ENCODE measurements around the gene PIWIL1. TPM values are rescaled to one million over a fixed set of nuclear protein-coding genes. Genes with fewer than 3 reads are reported as not detected.

PIWIL1 gene
- total RNA-seq, 1 donor from 2014 or later = not detected

DNA sequence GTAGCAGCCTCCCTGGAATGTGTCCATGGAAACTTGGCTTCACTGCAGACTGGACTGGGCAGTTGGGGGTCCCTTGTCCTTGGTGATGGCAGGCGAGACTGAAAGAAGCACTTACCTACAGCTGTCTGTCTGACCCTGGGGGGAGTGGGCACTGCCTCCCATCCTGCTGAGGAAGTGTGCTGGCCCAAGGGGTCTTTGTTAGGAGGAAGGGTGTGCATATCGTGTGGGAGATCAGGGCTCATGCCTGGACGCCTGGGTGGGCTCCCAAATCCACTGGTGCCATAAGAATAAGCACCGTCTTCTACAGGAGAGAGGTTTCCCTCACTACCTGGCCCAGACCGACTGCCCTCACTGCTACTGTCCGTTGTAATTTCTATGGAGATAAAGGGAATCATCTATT, 81.4 kb downstream of the PIWIL1 start:
- DNase-seq (no peak), ATAC-seq (no peak)
- intact Hi-C loops (cut with micrococcal nuclease) = no loop called here

DNA sequence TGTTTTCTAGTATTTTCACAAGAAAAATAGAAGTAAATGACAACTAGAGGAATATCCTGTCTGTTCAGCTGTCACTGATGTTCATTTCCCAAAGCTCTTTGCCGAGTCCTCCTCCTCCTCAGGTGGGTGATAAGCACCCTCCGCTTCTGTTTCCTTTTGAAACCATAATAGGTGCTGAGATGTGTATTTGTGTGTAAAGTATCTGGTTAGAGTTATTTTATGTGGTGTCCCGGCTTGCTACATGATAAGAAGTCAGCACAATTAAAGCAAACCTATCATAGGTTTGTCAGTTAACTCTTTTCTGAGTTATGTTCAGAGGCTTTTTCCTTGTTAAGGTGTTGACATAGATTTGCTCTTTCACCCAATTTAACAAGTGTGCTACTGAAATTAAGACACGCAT, 82.4 kb downstream of the PIWIL1 start:
- intact Hi-C loops (cut with micrococcal nuclease) = no loop called here
- ATAC-seq (no peak), DNase-seq (no peak)

DNA sequence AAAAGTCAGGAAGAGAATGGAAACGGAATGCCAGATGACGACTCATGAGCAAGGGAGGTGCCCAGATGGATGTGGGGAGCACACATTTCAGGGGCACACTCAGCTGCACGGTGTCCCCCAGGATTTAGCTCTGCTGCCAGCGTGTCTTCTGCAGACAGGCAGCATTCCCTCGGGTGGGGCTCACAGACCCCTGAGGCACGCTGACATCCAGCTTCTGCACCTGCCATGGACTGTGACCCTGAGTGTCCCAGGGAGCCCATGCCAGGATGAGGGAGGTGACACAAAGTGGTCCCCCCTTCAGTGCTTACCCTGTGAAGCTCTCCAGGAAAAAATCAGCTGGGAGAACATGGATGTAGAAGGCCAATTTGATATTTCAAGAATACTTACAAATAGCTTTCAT, 84.2 kb downstream of the PIWIL1 start:
- ATAC-seq (no peak), DNase-seq (no peak)
- intact Hi-C loops (cut with micrococcal nuclease) = no loop called here

Other genes with a start within 250 kb of the PIWIL1 start
- gene FZD10, start 175.4 kb upstream of the PIWIL1 start, total RNA-seq = 0.07 TPM

All from left ventricle myocardium superior (tissue), 1 donor.